ENCODE measurements around the gene MARK2.

GRCh38 chr11:63897459-63898146 lies 58.7 kb downstream of the MARK2 start:
- TF ChIP-seq ATF2 (IDR thresholded peaks at IDR 0.05; ENCODE audit: low read length) (no peak), EZH2 (IDR thresholded peaks at IDR 0.05; ENCODE audit: low read depth, low read length, severe bottlenecking) (no peak), SIRT6 (IDR thresholded peaks at IDR 0.05; ENCODE audit: low read length) (no peak), GTF2F1 (IDR thresholded peaks at IDR 0.05; ENCODE audit: borderline replicate concordance, low read depth, low read length) (no peak), GABPA (IDR thresholded peaks at IDR 0.05; ENCODE audit: borderline replicate concordance, insufficient read depth, low read length) (no peak), TAF1 (IDR thresholded peaks at IDR 0.05; ENCODE audit: low read depth, low read length) (no peak), RAD21 (IDR thresholded peaks at IDR 0.05 in 1 of 2, conservative IDR thresholded peaks at IDR 0.05 in 1 of 2; ENCODE audit: low read depth in 2 of 2, low read length in 2 of 2) (no peak), ZNF274 (IDR thresholded peaks at IDR 0.05; ENCODE audit: borderline replicate concordance, extremely low read depth, low read length) (no peak)
